NCI-H2029 treated with DMSO at 0.1 percent for 48 hours (cell line): ENCODE measurements around the gene GRAPL.
"Not testable (repeated sequence)": the region's sequence is repeated elsewhere in the genome, so short reads cannot be mapped to it uniquely, and the experiment has no call there.

Source experiments
- DNase-seq: peaks from one replicate; lab custom pipeline; 2025; lab: John Stamatoyannopoulos, UW

GRAPL gene

GRCh38 chr17:19127148-19127980, at the start of gene GRAPL:
Gene GRAPL (plus strand): TSS chr17:19127589. CDS start chr17:19127620, 31 bp downstream.
- DNase-seq: not testable (repeated sequence)

- DNase-seq: not testable (repeated sequence)
Measured at GRCh38 chr17:19088804-19089685, 38.3 kb upstream of the GRAPL start.

- DNase-seq: not testable (repeated sequence)
Measured at GRCh38 chr17:19090058-19090772, 37.2 kb upstream of the GRAPL start.

- DNase-seq: not testable (repeated sequence)
Measured at GRCh38 chr17:19092737-19093683, 34.4 kb upstream of the GRAPL start.

DNA sequence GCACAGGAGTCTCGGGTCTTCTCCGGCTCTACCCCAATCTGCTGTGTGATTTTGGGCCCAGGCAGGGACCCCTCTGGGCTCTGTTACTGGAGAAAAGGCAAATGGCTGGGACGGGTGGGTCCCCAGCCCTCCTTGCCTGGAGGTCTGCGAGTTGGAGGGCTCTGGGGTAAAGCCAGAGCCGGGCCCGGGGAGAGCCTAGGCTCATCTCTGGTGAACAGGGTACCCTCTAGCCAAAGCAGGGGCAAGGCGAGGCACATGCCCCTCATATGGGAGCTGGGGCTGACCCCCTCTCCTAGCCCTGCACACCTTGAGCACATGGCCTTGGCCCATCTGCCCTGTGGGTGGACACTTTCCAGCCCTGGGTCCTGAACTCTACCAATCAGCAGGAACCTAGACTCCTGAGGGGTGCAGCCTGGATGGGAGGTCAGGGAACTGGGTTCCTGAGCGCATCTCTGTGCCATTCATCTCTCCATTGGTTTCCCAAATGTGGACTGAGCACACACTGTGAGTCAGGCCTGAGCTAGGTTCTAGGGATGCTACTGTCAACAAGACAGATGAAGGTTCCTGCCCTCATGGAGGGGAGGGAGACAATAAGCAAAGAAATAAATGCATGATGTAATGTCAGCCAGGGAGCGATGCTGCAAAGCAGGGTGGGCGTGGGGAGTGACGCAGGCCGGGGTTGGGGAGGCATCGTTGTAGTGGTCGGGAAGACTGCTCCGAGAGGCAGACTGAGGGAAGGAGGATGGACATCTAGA, 33.5 kb upstream of the GRAPL start:
- not testable (repeated sequence) for DNase-seq

- not testable (repeated sequence) for DNase-seq
Measured at GRCh38 chr17:19108517-19108916, 18.9 kb upstream of the GRAPL start.

GRCh38 chr17:19110189-19111097, 16.9 kb upstream of the GRAPL start:
- not testable (repeated sequence) for DNase-seq

DNA sequence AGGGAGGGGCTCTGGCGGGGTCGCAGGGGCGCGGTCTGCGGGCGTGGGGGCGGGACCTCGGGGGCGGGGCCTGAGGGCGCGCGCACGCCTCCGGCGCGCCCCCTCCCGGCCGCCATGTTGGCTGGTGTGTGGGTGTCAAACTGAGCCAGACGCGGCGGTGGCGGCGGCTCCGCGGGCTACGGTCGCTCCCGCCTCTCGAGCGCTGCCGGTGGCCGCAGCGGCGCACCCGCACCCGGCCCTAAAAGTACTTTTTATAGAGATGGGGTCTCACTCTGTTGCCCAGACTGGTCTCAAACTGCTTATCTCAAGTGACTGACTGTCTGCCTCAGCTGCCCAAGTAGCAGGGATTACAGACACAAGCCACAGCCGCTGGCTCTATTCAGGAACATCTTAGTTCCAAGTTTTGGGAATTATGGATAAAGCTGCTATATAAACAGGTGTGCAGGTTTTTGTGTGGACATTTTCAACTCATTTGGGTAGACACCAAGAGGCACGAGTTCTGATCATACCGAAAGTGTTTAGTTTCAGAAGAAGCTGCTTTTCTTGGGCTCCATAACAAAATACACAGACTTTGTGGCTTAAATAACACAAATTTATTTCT, 16.2 kb upstream of the GRAPL start:
- not testable (repeated sequence) for DNase-seq

GRCh38 chr17:19111801-19112458, 15.5 kb upstream of the GRAPL start:
- not testable (repeated sequence) for DNase-seq

GRCh38 chr17:19112459-19112826, 14.9 kb upstream of the GRAPL start:
- not testable (repeated sequence) for DNase-seq

- DNase-seq: not testable (repeated sequence)
Measured at GRCh38 chr17:19118695-19119094, 8.7 kb upstream of the GRAPL start.

GRCh38 chr17:19125289-19125688, 2.1 kb upstream of the GRAPL start:
- not testable (repeated sequence) for DNase-seq

- not testable (repeated sequence) for DNase-seq
Measured at GRCh38 chr17:19129500-19129899, 2.1 kb downstream of the GRAPL start.

- not testable (repeated sequence) for DNase-seq
Measured at GRCh38 chr17:19131108-19131507, 3.7 kb downstream of the GRAPL start.

DNA sequence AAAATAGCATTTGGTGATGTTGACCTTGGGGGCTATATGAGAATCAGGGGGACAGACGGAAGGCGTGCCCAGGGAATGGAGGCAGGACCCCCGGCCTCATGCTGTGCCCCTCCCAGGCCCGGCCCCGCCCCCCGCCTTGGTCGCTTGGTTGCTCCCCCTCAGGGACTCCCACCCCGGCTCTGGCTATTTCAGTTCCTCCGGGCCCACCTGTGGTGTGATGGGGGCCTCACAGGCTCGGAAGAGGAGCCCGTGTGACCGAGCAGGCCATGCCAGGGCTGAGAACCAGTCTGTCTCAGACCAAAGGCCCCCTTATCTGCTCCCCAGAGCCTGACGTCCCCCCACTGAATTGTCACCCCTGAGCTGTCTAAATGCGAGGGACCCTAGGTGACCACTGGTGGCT, 4.4 kb downstream of the GRAPL start:
- DNase-seq: not testable (repeated sequence)

DNA sequence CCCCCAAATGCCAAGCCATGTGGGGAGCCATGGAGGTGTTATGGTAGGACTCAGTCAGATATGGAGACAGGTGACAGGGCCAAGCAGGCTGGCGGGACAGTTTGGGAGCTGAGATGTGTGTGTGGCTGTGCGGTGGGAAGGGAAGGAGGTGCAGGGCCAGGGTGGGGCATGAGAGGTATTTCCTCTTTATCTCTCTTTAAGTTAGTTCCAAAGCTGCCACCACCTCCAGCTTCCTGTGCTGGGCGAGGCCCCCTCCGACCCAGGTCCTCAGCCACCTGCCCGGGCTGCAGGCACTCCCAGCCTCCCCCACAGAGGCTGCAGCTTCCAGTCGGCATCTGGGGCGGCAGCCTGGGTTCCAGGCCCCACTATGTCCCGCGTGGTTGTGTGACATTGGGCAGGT, 6.4 kb downstream of the GRAPL start:
- DNase-seq: not testable (repeated sequence)

DNA sequence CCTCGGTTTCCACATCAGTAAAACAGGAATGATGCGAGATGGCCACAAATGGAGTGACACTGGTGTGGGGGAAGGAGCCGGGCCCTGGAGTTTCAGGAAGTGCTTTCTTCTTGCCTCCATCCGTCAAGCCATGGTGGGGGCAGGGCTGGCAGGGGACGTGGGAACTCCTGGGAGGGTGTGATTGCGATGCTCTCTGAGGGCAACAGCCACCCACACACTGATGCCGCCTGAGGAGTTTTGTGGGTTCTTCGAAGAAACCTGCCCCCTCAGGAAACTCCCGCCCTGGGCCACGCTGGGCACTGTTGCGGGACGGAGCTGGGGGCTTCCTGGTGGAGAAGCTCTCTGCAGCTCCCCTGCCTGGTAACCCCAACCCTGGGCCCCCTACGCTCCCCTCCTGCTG, 8.0 kb downstream of the GRAPL start:
- DNase-seq: not testable (repeated sequence)

- not testable (repeated sequence) for DNase-seq
Measured at GRCh38 chr17:19136138-19136537, 8.7 kb downstream of the GRAPL start.
